Ascending aorta (tissue), 2 donors: ENCODE measurements around the gene FAT1. TPM values are rescaled to one million over a fixed set of nuclear protein-coding genes. Genes with fewer than 3 reads are reported as not detected.

Experiments used
- DNase-seq, 2 donors: peaks; one replicate each; pipeline ENCODE4 v3.0.0-alpha.2; 2019; ENCODE audit warnings: low spot score in 2 of 2
- H3K27ac ChIP-seq, 2 donors: fragments of 200-600 bp; sonication (generic); one replicate each; pipeline ENCODE4 v1.5.1; 2016 to 2017; ENCODE audit warnings: mild to moderate bottlenecking in 1 of 2
- H3K27me3 ChIP-seq: fragments of 200-600 bp; sonication (generic); one replicate; pipeline ENCODE4 v1.5.1; 2017
- H3K36me3 ChIP-seq, 2 donors: fragments of 200-600 bp; sonication (generic); one replicate each; pipeline ENCODE4 v1.5.1; 2016
- H3K4me1 ChIP-seq, 2 donors: fragments of 200-600 bp; sonication (generic); one replicate each; pipeline ENCODE4 v1.5.1; 2016 to 2017; ENCODE audit warnings: mild to moderate bottlenecking in 1 of 2
- H3K4me3 ChIP-seq, 2 donors: fragments of 200-600 bp; sonication (generic); one replicate each; pipeline ENCODE4 v1.5.1; 2016 to 2017; ENCODE audit warnings: mild to moderate bottlenecking in 1 of 2
- H3K9me3 ChIP-seq, 2 donors: fragments of 200-600 bp; sonication (generic); one replicate each; pipeline ENCODE4 v1.5.1; 2016
- CTCF ChIP-seq, 3 experiments: fragments of 200-600 bp in 2 of 3; fragments of 450-650 bp in 1 of 3; sonication (generic) in 2 of 3; IDR thresholded peaks; one replicate each; pipeline ENCODE4 v1.5.1; 2016 to 2019; ENCODE audit warnings: antibody characterized with exemption in 3 of 3, mild to moderate bottlenecking in 1 of 3, moderate library complexity in 1 of 3
- intact Hi-C: fragments of 100-400 bp; cut with DNase I; formaldehyde crosslinking; loops from one replicate; pipeline ENCODE4 v1.15.1; 2023
- total RNA-seq: library from RNA; depleted of rRNA; stranded (reverse); fragments of >200 nt; gene quantifications from one replicate; pipeline ENCODE4 v1.1.0, GENCODE V29; 2016

FAT1 gene
- 52.9 TPM for total RNA-seq

GRCh38 chr4:186723292-186724057, at the start of gene FAT1:
Gene FAT1 (minus strand): TSS chr4:186723856. CDS start chr4:186709827, 14,029 bp downstream.
- intact Hi-C loops, result loop anchor here (1.0 to 10.0 kb wide), 5 partner anchors 22 to 1649 kb away; no protein-coding TSS in a partner anchor
- Histone ChIP-seq H3K27ac (peak within 1 kb of the TSS; percentile 95 to 96), H3K4me1 (no peaks in the 10 kb centered on the region), H3K36me3 (no peaks in the 10 kb centered on the region), H3K27me3 (no peaks in the 10 kb centered on the region), H3K4me3 (peak within 1 kb of the TSS; percentile 76 to 84), H3K9me3 (peaks cover 3 to 13% of the 10 kb centered on the region in 2 donors)
- peak in 1 of 2 donors; percentile 71 for DNase-seq
- TF ChIP-seq CTCF (IDR thresholded peaks at IDR 0.05), result peak in 1 of 3 experiments; percentile 3

DNA sequence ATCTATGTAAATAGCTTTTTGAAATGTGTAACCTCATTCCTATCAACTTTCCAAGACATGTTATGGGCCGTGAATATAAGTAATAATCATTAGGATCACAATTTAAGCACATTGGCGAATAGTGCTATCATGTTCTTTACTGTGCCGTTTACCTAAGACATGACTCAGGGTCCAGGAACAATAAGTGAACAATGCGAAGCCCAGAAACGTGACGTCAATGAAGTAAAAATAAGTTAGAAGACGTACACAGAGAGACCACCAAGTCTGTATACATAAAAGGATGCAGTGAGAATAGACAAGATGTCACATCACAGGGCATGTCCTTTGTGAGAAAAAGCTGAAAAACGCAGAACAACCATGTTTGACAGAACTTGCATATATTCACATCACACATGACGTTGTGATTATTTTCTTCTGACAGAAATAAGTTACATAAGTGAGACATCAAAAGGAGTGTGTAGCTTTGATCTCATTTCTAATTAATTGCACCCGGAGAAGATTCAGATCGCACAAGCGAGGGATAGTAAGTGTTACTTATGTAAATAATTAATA, 49.4 kb upstream of the FAT1 start:
- H3K36me3 ChIP-seq, result no peaks in the 10 kb centered on the region
- no peak overlapping the region for H3K27ac ChIP-seq
- no peaks in the 10 kb centered on the region for H3K27me3 ChIP-seq
- no peak for TF ChIP-seq CTCF (IDR thresholded peaks at IDR 0.05)
- no peaks in the 10 kb centered on the region for H3K4me1 ChIP-seq
- no peak for DNase-seq
- no peak overlapping the region for H3K4me3 ChIP-seq
- H3K9me3 ChIP-seq, result no peaks in the 10 kb centered on the region
- intact Hi-C loops, result no loop called here

DNA sequence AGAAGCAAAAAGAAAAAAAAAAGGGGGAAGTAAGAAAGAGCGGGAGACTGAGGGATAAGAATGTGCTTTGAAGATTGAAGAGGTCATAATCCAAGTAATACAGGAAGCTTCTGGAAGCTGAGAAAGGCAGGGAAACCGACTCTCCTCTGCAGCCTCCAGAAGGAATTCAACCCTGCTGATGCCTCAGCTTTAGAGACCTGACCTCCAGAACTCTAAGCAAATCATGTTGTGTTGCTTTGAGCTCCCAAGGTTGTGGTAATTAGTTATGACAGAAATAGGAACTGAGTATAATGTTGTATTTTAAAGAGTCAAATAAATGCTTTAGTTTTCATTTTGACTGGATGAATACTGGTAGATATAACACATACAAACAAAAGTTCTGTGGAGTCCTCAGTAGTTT, 48.0 kb upstream of the FAT1 start:
- intact Hi-C loops, result no loop called here
- no peak for TF ChIP-seq CTCF (IDR thresholded peaks at IDR 0.05)
- no peaks in the 10 kb centered on the region for H3K27me3 ChIP-seq
- H3K27ac ChIP-seq, result no peak overlapping the region
- no peaks in the 10 kb centered on the region for H3K36me3 ChIP-seq
- no peak overlapping the region for H3K4me3 ChIP-seq
- no peaks in the 10 kb centered on the region for H3K9me3 ChIP-seq
- H3K4me1 ChIP-seq, result no peaks in the 10 kb centered on the region
- DNase-seq, result no peak

DNA sequence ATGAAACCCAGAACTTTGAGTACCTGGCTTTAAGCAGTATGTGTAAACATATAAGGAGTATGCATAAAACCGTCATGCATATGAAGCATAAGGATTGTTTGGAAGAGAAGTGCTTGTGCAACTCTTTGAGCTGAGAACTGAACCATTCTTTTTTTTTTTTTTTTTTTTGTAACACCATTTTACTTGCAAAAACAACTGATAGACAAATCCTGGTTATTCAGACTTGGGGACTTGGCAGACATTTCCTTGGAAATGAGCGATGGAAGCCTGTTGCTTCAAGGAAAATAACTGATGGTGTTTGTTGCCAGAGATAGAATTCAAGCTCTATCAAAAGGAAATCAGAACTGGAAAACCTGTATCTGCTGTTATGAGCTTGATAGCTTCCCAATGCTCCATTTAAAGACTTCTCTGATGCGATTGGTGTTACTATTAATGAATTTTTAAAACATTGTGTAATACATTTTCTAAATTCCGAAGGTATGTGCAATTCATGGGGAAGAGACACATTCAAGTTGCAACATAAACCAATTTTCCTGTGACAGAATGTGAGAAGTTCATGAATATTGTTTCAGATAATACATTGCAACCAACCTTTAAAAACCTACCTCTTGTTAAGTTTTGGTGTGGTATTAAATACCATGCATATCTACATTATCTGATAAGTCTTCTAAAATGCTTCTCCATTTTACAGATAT, 47.0 kb upstream of the FAT1 start:
- no peaks in the 10 kb centered on the region for H3K27me3 ChIP-seq
- intact Hi-C loops, result no loop called here
- H3K9me3 ChIP-seq, result no peaks in the 10 kb centered on the region

GRCh38 chr4:186767794-186768193, 44.1 kb upstream of the FAT1 start:
- Histone ChIP-seq H3K4me3 (no peak overlapping the region), H3K27me3 (no peaks in the 10 kb centered on the region), H3K27ac (no peak overlapping the region), H3K36me3 (no peaks in the 10 kb centered on the region), H3K9me3 (no peaks in the 10 kb centered on the region), H3K4me1 (no peaks in the 10 kb centered on the region)
- no peak for DNase-seq
- intact Hi-C loops, result no loop called here
- TF ChIP-seq CTCF (IDR thresholded peaks at IDR 0.05), result no peak

More for the DNA sequence above, 47.0 kb upstream of the FAT1 start:
- no peak for TF ChIP-seq CTCF (IDR thresholded peaks at IDR 0.05)
- no peak for DNase-seq
- Histone ChIP-seq H3K27ac (no peak overlapping the region), H3K36me3 (no peaks in the 10 kb centered on the region), H3K4me3 (no peak overlapping the region), H3K4me1 (no peaks in the 10 kb centered on the region)
